Measurements from ENCODE around the gene EXOSC9. TPM values are rescaled to one million over a fixed set of nuclear protein-coding genes. Genes with fewer than 3 reads are reported as not detected.

The EXOSC9 gene
- total RNA-seq, 3 donors from 2014 or later (not counting 1 experiment from before 2014, with no cell fraction given): 45.7 to 57.4 (median 51.2) TPM

- H3K27me3 Mint-ChIP-seq (ENCODE audit: low read depth in 2 of 2): no peaks in the 10 kb centered on the region
- no peaks in the 10 kb centered on the region for H3K27me3 ChIP-seq (ENCODE audit: control insufficient read depth, insufficient read depth, low read length)
- WGBS (ENCODE audit: insufficient coverage): 22% methylated on average over 3 of the region's 4 CpGs
- no peaks in the 10 kb centered on the region for H3K9me3 ChIP-seq (ENCODE audit: control insufficient read depth, insufficient read depth, low read length)
- TF ChIP-seq CTCF (IDR thresholded peaks at IDR 0.05): no peak
- H3K9me3 Mint-ChIP-seq: no peaks in the 10 kb centered on the region
- peak overlapping the region; percentile 95 to 98 for H3K27ac Mint-ChIP-seq
- peaks cover 8% of the 10 kb centered on the region for H3K4me1 ChIP-seq (ENCODE audit: control insufficient read depth, insufficient read depth, low read length)
- intact Hi-C loops (cut with micrococcal nuclease): loop anchor here (1.0 to 5.0 kb wide), 3 partner anchors 23 to 104 kb away; partner anchors contain the start of gene ANXA5
- H3K4me3 ChIP-seq (ENCODE audit: low read length): peak overlapping the region; percentile 99
- no peak for ATAC-seq
- H3K36me3 ChIP-seq (ENCODE audit: control insufficient read depth, insufficient read depth, low read length): peaks cover 39% of the 10 kb centered on the region
- H3K27ac ChIP-seq (ENCODE audit: low read length): peak overlapping the region; percentile 85
- DNase-seq: no peak
- H3K4me1 Mint-ChIP-seq: peaks cover 29 to 32% of the 10 kb centered on the region in 2 donors
- H3K36me3 Mint-ChIP-seq: peaks cover 10% of the 10 kb centered on the region
- peak overlapping the region; percentile 93 for H3K4me3 Mint-ChIP-seq
Observed at GRCh38 chr4:121801715-121802075, 572 bp downstream of the EXOSC9 start.

GRCh38 chr4:121806411-121806810 is 5.3 kb downstream of the EXOSC9 start:
- no peak overlapping the region for H3K27ac Mint-ChIP-seq
- H3K36me3 Mint-ChIP-seq: peaks cover 23% of the 10 kb centered on the region
- Histone ChIP-seq H3K4me3 (ENCODE audit: low read length) (no peak overlapping the region), H3K9me3 (ENCODE audit: control insufficient read depth, insufficient read depth, low read length) (no peaks in the 10 kb centered on the region), H3K27me3 (ENCODE audit: control insufficient read depth, insufficient read depth, low read length) (no peaks in the 10 kb centered on the region), H3K36me3 (ENCODE audit: control insufficient read depth, insufficient read depth, low read length) (peaks cover 75% of the 10 kb centered on the region), H3K4me1 (ENCODE audit: control insufficient read depth, insufficient read depth, low read length) (peaks cover 3% of the 10 kb centered on the region), H3K27ac (ENCODE audit: low read length) (no peak overlapping the region)
- DNase-seq (no peak), ATAC-seq (no peak)
- TF ChIP-seq CTCF (IDR thresholded peaks at IDR 0.05): no peak
- no peaks in the 10 kb centered on the region for H3K9me3 Mint-ChIP-seq
- intact Hi-C loops (cut with micrococcal nuclease): no loop called here
- 100% methylated on average over 4 of the region's 4 CpGs for WGBS (ENCODE audit: insufficient coverage)
- H3K27me3 Mint-ChIP-seq (ENCODE audit: low read depth in 2 of 2): no peaks in the 10 kb centered on the region
- H3K4me1 Mint-ChIP-seq: peaks cover 20 to 32% of the 10 kb centered on the region in 2 donors
- no peak overlapping the region for H3K4me3 Mint-ChIP-seq

- Mint-ChIP-seq H3K27ac (peak overlapping the region in 1 of 2 donors; percentile 16), H3K27me3 (ENCODE audit: low read depth in 2 of 2) (no peaks in the 10 kb centered on the region), H3K4me3 (no peak overlapping the region), H3K4me1 (peaks cover 4 to 12% of the 10 kb centered on the region in 2 donors), H3K9me3 (no peaks in the 10 kb centered on the region), H3K36me3 (peaks cover 23% of the 10 kb centered on the region)
- TF ChIP-seq CTCF (IDR thresholded peaks at IDR 0.05): no peak
- H3K27me3 ChIP-seq (ENCODE audit: control insufficient read depth, insufficient read depth, low read length): no peaks in the 10 kb centered on the region
- H3K27ac ChIP-seq (ENCODE audit: low read length): no peak overlapping the region
- H3K4me1 ChIP-seq (ENCODE audit: control insufficient read depth, insufficient read depth, low read length): no peaks in the 10 kb centered on the region
- peaks cover 90% of the 10 kb centered on the region for H3K36me3 ChIP-seq (ENCODE audit: control insufficient read depth, insufficient read depth, low read length)
- intact Hi-C loops (cut with micrococcal nuclease): no loop called here
- no peaks in the 10 kb centered on the region for H3K9me3 ChIP-seq (ENCODE audit: control insufficient read depth, insufficient read depth, low read length)
- DNase-seq (no peak), ATAC-seq (no peak)
- no peak overlapping the region for H3K4me3 ChIP-seq (ENCODE audit: low read length)
Observed at GRCh38 chr4:121811122-121811521, 10.0 kb downstream of the EXOSC9 start.

- TF ChIP-seq CTCF (IDR thresholded peaks at IDR 0.05): no peak
- intact Hi-C loops (cut with micrococcal nuclease): no loop called here
- H3K27ac Mint-ChIP-seq: peak overlapping the region in 1 of 2 donors; percentile 59
- H3K4me1 ChIP-seq (ENCODE audit: control insufficient read depth, insufficient read depth, low read length): no peaks in the 10 kb centered on the region
- H3K27ac ChIP-seq (ENCODE audit: low read length): no peak overlapping the region
- H3K9me3 ChIP-seq (ENCODE audit: control insufficient read depth, insufficient read depth, low read length): no peaks in the 10 kb centered on the region
- no peak overlapping the region for H3K4me3 ChIP-seq (ENCODE audit: low read length)
- H3K4me1 Mint-ChIP-seq: peaks cover 4 to 6% of the 10 kb centered on the region in 2 donors
- no peaks in the 10 kb centered on the region for H3K27me3 ChIP-seq (ENCODE audit: control insufficient read depth, insufficient read depth, low read length)
- DNase-seq (no peak), ATAC-seq (no peak)
- peaks cover 13% of the 10 kb centered on the region for H3K36me3 Mint-ChIP-seq
- H3K27me3 Mint-ChIP-seq (ENCODE audit: low read depth in 2 of 2): no peaks in the 10 kb centered on the region
- H3K9me3 Mint-ChIP-seq: no peaks in the 10 kb centered on the region
- peaks cover 80% of the 10 kb centered on the region for H3K36me3 ChIP-seq (ENCODE audit: control insufficient read depth, insufficient read depth, low read length)
- 95% methylated on average over 1 of the region's 2 CpGs for WGBS (ENCODE audit: insufficient coverage)
- no peak overlapping the region for H3K4me3 Mint-ChIP-seq
Observed at GRCh38 chr4:121814756-121815155, 13.6 kb downstream of the EXOSC9 start.
